Activated T-helper 2 cell treated with anti-CD3 and anti-CD28 coated beads, Interferon-gamma antibody, Interleukin-2, Interleukin-4, amounts not matched to agents 10 μg/mL and 5 μg/mL and 100 μg/mL, durations not matched to agents 14 hours and 24 hours and 36 hours (primary cell): ENCODE data around the gene WIPF1. TPM values are rescaled to one million over a fixed set of nuclear protein-coding genes. Genes with fewer than 3 reads are reported as not detected.
A peak's percentile ranks its signal among the peaks of the same experiment; 100 is the strongest.

Source experiments
- DNase-seq: peaks from one replicate; pipeline ENCODE4 v3.0.0; 2021; ENCODE audit warnings: low spot score
- H3K27ac Mint-ChIP-seq: one replicate; pipeline ENCODE4 v1.8.0; 2021; ENCODE audit warnings: mixed read lengths
- H3K27me3 Mint-ChIP-seq: one replicate; pipeline ENCODE4 v1.8.0; 2021; ENCODE audit warnings: low read depth, mixed read lengths
- H3K36me3 Mint-ChIP-seq: one replicate; pipeline ENCODE4 v1.8.0; 2021; ENCODE audit warnings: low read depth, mixed read lengths
- H3K4me1 Mint-ChIP-seq: one replicate; pipeline ENCODE4 v1.8.0; 2021; ENCODE audit warnings: low read depth, mixed read lengths
- H3K4me3 Mint-ChIP-seq: one replicate; pipeline ENCODE4 v1.8.0; 2021; ENCODE audit warnings: low read depth, mild to moderate bottlenecking, moderate library complexity, mixed read lengths
- H3K9me3 Mint-ChIP-seq: one replicate; pipeline ENCODE4 v1.8.0; 2021; ENCODE audit warnings: mixed read lengths
- intact Hi-C: fragments of 100-400 bp; cut with micrococcal nuclease; formaldehyde crosslinking; loops from one replicate; pipeline ENCODE4 v1.15.1; 2023
- total RNA-seq: library from RNA; stranded (reverse); gene quantifications from 2 replicates; pipeline ENCODE4 v1.2.3, GENCODE V29; 2022

The WIPF1 gene
- total RNA-seq, 1 donor from 2014 or later: 287 TPM

- Mint-ChIP-seq H3K9me3 (no peaks in the 10 kb centered on the region), H3K36me3 (peaks cover 73% of the 10 kb centered on the region), H3K27ac (peak overlapping the region; percentile 80), H3K4me3 (peak overlapping the region; percentile 9), H3K4me1 (peaks cover 72% of the 10 kb centered on the region), H3K27me3 (no peaks in the 10 kb centered on the region)
- intact Hi-C loops: loop anchor here (1.0 kb wide), 1 partner anchor 19 kb away; the partner anchor contains the start of gene WIPF1
- no peak for DNase-seq
Measured at GRCh38 chr2:174615871-174616436, 18.4 kb upstream of the WIPF1 start.

DNA sequence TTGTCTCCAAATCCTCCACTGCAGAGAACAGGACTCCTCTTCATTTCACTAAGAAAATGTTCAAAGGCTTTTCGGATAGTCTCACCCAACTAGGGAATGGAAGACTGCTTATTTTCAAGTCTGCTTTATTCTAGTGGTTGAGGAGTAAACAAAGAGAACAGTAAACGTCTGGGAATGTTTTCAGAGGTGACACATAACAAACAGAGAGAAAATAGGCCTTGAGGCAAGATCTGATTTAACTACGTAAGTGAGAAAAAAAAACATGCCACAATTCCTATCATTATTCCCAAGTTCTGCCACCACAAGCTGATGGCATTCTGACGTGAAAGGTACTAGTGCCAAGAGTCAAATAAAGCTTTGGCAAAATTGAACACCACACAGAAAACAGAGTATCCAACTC lies 16.7 kb upstream of the WIPF1 start:
- no peak overlapping the region for H3K4me3 Mint-ChIP-seq
- intact Hi-C loops: no loop called here
- H3K4me1 Mint-ChIP-seq: peaks cover 79% of the 10 kb centered on the region

GRCh38 chr2:174613531-174613930 lies 15.9 kb upstream of the WIPF1 start:
- H3K9me3 Mint-ChIP-seq: no peaks in the 10 kb centered on the region
- peaks cover 82% of the 10 kb centered on the region for H3K4me1 Mint-ChIP-seq
- no peak overlapping the region for H3K27ac Mint-ChIP-seq
- intact Hi-C loops: no loop called here
- H3K27me3 Mint-ChIP-seq: no peaks in the 10 kb centered on the region
- H3K36me3 Mint-ChIP-seq: peaks cover 79% of the 10 kb centered on the region
- no peak overlapping the region for H3K4me3 Mint-ChIP-seq
- DNase-seq: no peak

More for the DNA sequence above, 16.7 kb upstream of the WIPF1 start:
- Mint-ChIP-seq H3K27ac (no peak overlapping the region), H3K36me3 (peaks cover 79% of the 10 kb centered on the region), H3K9me3 (no peaks in the 10 kb centered on the region), H3K27me3 (no peaks in the 10 kb centered on the region)
- no peak for DNase-seq

DNA sequence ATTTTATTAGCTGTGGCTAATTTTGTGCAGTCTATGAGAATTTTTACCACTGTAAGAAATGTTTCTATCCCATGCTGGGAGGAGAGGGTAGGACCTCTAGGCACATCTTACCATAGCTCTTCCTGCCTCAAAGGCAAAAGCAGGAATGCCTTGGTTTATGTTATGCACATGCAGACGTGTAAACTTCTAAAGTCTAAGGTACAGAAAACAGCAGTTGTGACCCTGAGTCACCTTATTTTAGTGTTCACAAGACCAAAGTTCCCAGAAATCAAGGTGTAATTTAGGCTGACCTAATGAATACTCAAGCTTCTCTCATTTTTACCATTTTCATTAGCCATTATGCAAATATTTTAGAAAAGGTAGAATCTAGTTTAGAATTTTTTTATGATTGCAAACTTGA lies 15.4 kb upstream of the WIPF1 start:
- no peak overlapping the region for H3K27ac Mint-ChIP-seq
- intact Hi-C loops: no loop called here
- H3K27me3 Mint-ChIP-seq: no peaks in the 10 kb centered on the region
- peaks cover 79% of the 10 kb centered on the region for H3K36me3 Mint-ChIP-seq
- H3K4me3 Mint-ChIP-seq: no peak overlapping the region
- H3K4me1 Mint-ChIP-seq: peaks cover 83% of the 10 kb centered on the region
- no peaks in the 10 kb centered on the region for H3K9me3 Mint-ChIP-seq
- DNase-seq: no peak

GRCh38 chr2:174611854-174612253 lies 14.2 kb upstream of the WIPF1 start:
- Mint-ChIP-seq H3K27me3 (no peaks in the 10 kb centered on the region), H3K27ac (peak overlapping the region; percentile 92), H3K36me3 (peaks cover 74% of the 10 kb centered on the region), H3K4me1 (peaks cover 80% of the 10 kb centered on the region), H3K9me3 (no peaks in the 10 kb centered on the region), H3K4me3 (no peak overlapping the region)
- intact Hi-C loops: no loop called here
- DNase-seq: no peak

DNA sequence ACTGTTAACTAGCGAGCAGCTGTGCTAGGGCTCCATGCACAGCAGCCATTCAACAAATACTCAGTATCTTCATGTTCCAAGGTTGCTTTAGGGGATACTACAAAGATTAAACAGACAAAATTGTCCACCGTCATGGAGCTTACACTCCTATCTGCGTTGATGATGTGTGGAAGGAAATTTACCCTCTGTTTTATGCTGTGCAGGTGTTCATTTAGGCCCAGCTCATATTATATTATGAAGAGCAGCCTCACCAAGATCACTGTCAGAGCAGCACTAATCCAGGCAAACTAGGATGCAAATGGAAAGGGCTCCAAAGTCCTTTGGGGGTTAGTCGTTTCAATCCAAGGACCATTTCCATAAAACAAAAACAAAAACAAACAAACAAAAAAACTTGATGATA lies 13.4 kb upstream of the WIPF1 start:
- no peak for DNase-seq
- H3K27me3 Mint-ChIP-seq: no peaks in the 10 kb centered on the region
- H3K9me3 Mint-ChIP-seq: no peaks in the 10 kb centered on the region
- H3K4me3 Mint-ChIP-seq: peak overlapping the region; percentile 42
- peak overlapping the region; percentile 92 for H3K27ac Mint-ChIP-seq
- intact Hi-C loops: no loop called here
- H3K4me1 Mint-ChIP-seq: peaks cover 82% of the 10 kb centered on the region
- H3K36me3 Mint-ChIP-seq: peaks cover 75% of the 10 kb centered on the region

DNA sequence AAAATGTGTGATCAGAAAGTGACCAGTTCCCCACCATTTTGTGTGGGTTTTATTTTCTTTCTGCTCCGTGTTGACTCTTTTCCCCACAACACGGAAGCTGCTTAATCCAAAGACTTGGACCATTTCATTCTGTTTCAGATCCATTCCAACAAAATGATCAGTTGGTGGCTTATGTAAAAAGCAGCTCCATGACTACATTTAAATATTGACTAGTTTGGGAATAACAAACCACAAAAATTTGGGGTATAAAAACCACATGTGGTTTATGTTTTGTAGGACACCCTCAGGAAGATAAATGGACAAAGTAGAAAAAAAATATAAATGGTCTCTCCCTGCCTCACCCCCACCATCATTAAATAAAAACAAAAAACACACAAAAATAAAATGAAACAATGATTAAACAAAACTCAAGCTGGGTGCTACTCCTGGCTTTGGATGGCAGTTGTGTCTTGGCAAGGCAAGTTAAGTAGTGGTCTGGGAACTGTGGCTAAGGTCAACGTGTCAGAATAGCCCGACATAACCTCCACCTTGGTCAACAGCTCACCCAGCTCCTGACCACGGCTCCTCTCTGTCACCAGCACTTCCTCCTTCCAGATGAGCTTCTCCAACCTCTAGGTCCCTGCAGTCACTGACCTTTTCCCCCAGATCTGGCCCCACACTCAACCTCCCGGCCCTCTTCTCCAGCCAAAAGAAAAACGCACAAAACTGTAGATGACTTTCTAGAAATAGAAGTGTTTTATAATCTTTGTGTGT lies 12.8 kb upstream of the WIPF1 start:
- Mint-ChIP-seq H3K9me3 (no peaks in the 10 kb centered on the region), H3K4me3 (peak overlapping the region; percentile 42), H3K27ac (peak overlapping the region; percentile 92), H3K36me3 (peaks cover 78% of the 10 kb centered on the region), H3K27me3 (no peaks in the 10 kb centered on the region), H3K4me1 (peaks cover 82% of the 10 kb centered on the region)
- intact Hi-C loops: no loop called here
- DNase-seq: no peak

DNA sequence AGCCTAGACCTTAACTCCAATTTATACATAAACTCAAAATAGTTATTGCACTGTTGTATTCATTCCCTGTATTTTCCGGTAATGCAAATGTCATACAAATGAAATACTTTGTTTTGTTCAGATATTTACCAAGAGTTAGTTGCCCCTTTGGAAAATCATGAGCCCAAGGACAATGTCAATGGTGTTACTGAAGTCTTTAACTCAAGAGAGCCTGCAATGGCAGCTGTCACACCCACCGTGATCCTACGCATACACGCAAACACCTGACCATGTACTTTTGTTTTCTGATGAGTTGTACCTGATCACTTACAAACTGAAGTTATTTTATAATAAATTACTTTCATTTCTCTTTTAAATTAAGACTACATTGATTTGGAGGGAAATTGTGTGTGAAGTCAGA lies 11.7 kb upstream of the WIPF1 start:
- intact Hi-C loops: no loop called here
- no peak for DNase-seq
- Mint-ChIP-seq H3K9me3 (no peaks in the 10 kb centered on the region), H3K27ac (peak overlapping the region; percentile 92), H3K36me3 (peaks cover 76% of the 10 kb centered on the region), H3K4me1 (peaks cover 80% of the 10 kb centered on the region), H3K27me3 (no peaks in the 10 kb centered on the region), H3K4me3 (no peak overlapping the region)

DNA sequence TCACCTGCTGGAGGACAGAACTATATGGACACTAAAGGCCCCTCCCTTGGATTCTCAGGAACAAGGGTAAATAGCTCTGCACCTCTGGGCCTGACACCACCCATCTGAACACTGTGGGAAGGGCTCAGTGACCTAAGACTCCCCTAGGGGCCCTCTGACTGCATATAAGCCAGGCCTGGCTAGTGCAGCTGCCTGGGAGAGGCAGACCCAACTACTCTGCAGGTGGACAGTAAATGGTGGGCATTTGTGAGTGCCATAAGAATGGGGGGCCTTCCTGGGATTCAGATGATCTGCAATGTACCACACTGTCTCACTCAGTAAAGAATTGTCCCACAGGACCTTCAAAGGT lies 11.2 kb upstream of the WIPF1 start:
- intact Hi-C loops: loop anchor here (1.0 kb wide), 3 partner anchors 8 to 22 kb away; partner anchors contain the start of gene WIPF1
- H3K27me3 Mint-ChIP-seq: no peaks in the 10 kb centered on the region
- H3K4me1 Mint-ChIP-seq: peaks cover 76% of the 10 kb centered on the region
- H3K9me3 Mint-ChIP-seq: no peaks in the 10 kb centered on the region
- DNase-seq: no peak
- H3K36me3 Mint-ChIP-seq: peaks cover 74% of the 10 kb centered on the region
- peak overlapping the region; percentile 92 for H3K27ac Mint-ChIP-seq
- H3K4me3 Mint-ChIP-seq: peak overlapping the region; percentile 5

GRCh38 chr2:174607989-174608865 lies 10.6 kb upstream of the WIPF1 start:
- no peak for DNase-seq
- Mint-ChIP-seq H3K4me3 (peak overlapping the region; percentile 45), H3K36me3 (peaks cover 73% of the 10 kb centered on the region), H3K27ac (peak overlapping the region; percentile 92), H3K9me3 (no peaks in the 10 kb centered on the region), H3K27me3 (no peaks in the 10 kb centered on the region), H3K4me1 (peaks cover 77% of the 10 kb centered on the region)
- intact Hi-C loops: loop anchor here (1.0 kb wide), 3 partner anchors 9 to 23 kb away; partner anchors contain the start of gene WIPF1

DNA sequence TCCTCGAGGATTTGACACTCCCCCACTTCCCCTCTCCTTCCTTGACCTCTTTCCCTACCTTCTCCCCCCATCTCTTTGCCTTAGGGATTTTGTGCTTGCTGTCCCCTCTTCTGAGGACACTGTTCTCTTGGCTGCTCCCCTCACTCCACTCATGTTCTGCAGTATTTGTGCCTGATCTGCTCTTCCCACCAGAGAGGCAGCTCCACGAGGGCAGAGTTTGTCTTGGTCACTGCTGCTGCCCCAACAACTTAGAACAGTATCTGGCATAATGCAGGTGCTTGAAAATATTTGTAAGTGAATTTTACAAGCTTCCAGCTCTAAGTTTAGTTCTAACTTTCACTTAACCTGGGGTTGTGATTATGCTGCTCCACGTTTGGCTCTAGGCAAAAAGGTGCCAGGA lies 10.0 kb upstream of the WIPF1 start:
- peak overlapping the region; percentile 45 for H3K4me3 Mint-ChIP-seq
- H3K9me3 Mint-ChIP-seq: no peaks in the 10 kb centered on the region
- H3K36me3 Mint-ChIP-seq: peaks cover 75% of the 10 kb centered on the region
- H3K27me3 Mint-ChIP-seq: no peaks in the 10 kb centered on the region
- DNase-seq: no peak
- intact Hi-C loops: no loop called here
- peaks cover 80% of the 10 kb centered on the region for H3K4me1 Mint-ChIP-seq
- H3K27ac Mint-ChIP-seq: peak overlapping the region; percentile 92

DNA sequence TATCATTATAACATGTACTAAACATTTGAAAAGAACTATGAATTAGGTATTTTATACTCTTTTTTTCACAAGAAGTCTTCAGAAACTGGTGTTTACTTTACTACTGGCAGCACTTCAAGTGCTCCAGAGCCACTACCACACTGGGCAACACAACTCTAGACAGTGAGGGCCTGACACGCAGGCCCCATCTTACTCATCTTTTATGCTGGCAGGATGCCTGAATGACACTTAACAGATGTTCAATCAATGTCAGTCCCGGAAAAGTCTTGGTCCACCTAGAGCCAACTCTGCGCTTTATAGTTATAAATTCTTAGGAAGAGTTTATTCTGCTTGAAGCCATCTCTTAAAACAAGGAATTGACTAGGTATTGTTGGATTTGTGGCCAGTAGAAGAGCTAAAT lies 8.7 kb upstream of the WIPF1 start:
- Mint-ChIP-seq H3K9me3 (no peaks in the 10 kb centered on the region), H3K36me3 (peaks cover 75% of the 10 kb centered on the region), H3K4me3 (no peak overlapping the region), H3K27ac (peak overlapping the region; percentile 79), H3K27me3 (no peaks in the 10 kb centered on the region), H3K4me1 (peaks cover 83% of the 10 kb centered on the region)
- intact Hi-C loops: no loop called here
- DNase-seq: no peak

- no peak for DNase-seq
- H3K27ac Mint-ChIP-seq: peak overlapping the region; percentile 79
- intact Hi-C loops: no loop called here
- H3K9me3 Mint-ChIP-seq: no peaks in the 10 kb centered on the region
- H3K4me3 Mint-ChIP-seq: no peak overlapping the region
- H3K4me1 Mint-ChIP-seq: peaks cover 79% of the 10 kb centered on the region
- H3K36me3 Mint-ChIP-seq: peaks cover 72% of the 10 kb centered on the region
- H3K27me3 Mint-ChIP-seq: no peaks in the 10 kb centered on the region
Measured at GRCh38 chr2:174605687-174606086, 8.1 kb upstream of the WIPF1 start.
